C4-2B (cell line): ENCODE data around the gene PADI1.

Experiments used
- ZFX ChIP-seq: fragments of 450-650 bp; IDR thresholded peaks from 2 replicates; pipeline ENCODE4 v1.6.1; 2017
- TF ChIP-seq, protein P1 (sequence below): fragments of 450-650 bp; conservative IDR thresholded peaks from 2 replicates; pipeline ENCODE4 v1.5.1; 2017; ENCODE audit warnings: mild to moderate bottlenecking

DNA sequence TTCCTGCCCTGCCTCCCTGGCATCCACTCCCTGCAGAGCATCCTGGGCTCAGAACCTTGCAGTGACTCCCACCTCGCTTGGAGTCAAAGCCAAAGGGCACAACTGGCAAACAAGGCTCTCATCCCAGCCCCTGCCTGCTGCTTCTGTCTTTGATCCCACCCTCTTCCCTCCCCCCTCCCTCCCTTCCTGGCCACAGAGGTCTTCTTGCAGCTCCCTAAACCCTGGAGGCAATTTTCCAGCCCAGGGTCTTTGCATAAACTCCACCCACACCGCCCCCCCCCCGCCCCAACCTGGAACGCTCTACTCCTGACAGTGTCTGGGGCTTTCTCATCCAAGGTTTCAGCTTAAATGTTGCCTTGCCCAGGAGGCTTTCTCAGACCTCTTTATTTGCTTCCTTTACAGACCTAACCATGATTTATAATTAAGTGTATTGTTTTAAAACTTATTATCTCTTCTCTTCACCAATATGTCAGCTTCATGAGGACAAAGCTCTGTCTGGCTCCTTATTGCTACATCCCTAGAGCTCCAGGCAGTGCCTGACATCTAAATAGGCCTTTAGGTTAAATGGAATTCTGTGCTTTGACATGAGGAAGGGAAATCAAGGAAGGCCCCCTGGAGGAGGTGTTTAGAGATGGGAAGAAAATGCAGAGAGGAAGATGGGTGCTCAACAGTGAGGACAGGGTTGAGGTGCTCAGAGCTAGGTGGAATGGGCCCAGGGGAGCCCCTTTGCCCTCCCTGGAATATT, 37.7 kb upstream of the PADI1 start:
- TF ChIP-seq, protein P1, sequence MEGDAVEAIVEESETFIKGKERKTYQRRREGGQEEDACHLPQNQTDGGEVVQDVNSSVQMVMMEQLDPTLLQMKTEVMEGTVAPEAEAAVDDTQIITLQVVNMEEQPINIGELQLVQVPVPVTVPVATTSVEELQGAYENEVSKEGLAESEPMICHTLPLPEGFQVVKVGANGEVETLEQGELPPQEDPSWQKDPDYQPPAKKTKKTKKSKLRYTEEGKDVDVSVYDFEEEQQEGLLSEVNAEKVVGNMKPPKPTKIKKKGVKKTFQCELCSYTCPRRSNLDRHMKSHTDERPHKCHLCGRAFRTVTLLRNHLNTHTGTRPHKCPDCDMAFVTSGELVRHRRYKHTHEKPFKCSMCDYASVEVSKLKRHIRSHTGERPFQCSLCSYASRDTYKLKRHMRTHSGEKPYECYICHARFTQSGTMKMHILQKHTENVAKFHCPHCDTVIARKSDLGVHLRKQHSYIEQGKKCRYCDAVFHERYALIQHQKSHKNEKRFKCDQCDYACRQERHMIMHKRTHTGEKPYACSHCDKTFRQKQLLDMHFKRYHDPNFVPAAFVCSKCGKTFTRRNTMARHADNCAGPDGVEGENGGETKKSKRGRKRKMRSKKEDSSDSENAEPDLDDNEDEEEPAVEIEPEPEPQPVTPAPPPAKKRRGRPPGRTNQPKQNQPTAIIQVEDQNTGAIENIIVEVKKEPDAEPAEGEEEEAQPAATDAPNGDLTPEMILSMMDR, result no peak
- TF ChIP-seq ZFX, result no peak
